Osteocyte (in vitro differentiated cells): Measurements from ENCODE around the gene ANAPC10. TPM values are rescaled to one million over a fixed set of nuclear protein-coding genes. Genes with fewer than 3 reads are reported as not detected.

Experiments used
- DNase-seq: peaks from one replicate; pipeline ENCODE4 v3.0.0; 2021; ENCODE audit warnings: mixed read lengths; ENCODE audit not compliant: unreplicated experiment; ENCODE audit errors: extremely low spot score
- H3K27ac Mint-ChIP-seq: one replicate; pipeline ENCODE4 v1.8.0; 2021; ENCODE audit warnings: mild to moderate bottlenecking, mixed read lengths; ENCODE audit not compliant: unreplicated experiment
- H3K27me3 Mint-ChIP-seq: one replicate; pipeline ENCODE4 v1.8.0; 2021; ENCODE audit warnings: mixed read lengths; ENCODE audit not compliant: unreplicated experiment
- H3K36me3 Mint-ChIP-seq: one replicate; pipeline ENCODE4 v1.8.0; 2021; ENCODE audit warnings: mixed read lengths; ENCODE audit not compliant: unreplicated experiment
- H3K4me1 Mint-ChIP-seq: one replicate; pipeline ENCODE4 v1.8.0; 2021; ENCODE audit warnings: mixed read lengths; ENCODE audit not compliant: unreplicated experiment
- H3K4me3 Mint-ChIP-seq: one replicate; pipeline ENCODE4 v1.8.0; 2021; ENCODE audit warnings: mild to moderate bottlenecking, moderate library complexity, mixed read lengths; ENCODE audit not compliant: unreplicated experiment
- H3K9me3 Mint-ChIP-seq: one replicate; pipeline ENCODE4 v1.8.0; 2021; ENCODE audit warnings: mixed read lengths; ENCODE audit not compliant: unreplicated experiment
- CTCF ChIP-seq: fragments of 200-600 bp; sonication (generic); IDR thresholded peaks from 2 replicates; pipeline ENCODE4 v1.5.0; 2021; ENCODE audit warnings: antibody characterized with exemption, mild to moderate bottlenecking, moderate library complexity
- total RNA-seq: library from RNA; stranded (reverse); gene quantifications from 2 replicates; pipeline ENCODE4 v1.2.1, GENCODE V29; 2021

Gene ANAPC10
- total RNA-seq, 1 donor from 2014 or later: 16.8 TPM

GRCh38 chr4:145130130-145130529 is 32.1 kb upstream of the ANAPC10 start:
- no peak for DNase-seq
- Mint-ChIP-seq H3K27me3 (no peaks in the 10 kb centered on the region), H3K9me3 (no peaks in the 10 kb centered on the region), H3K27ac (no peak overlapping the region), H3K4me3 (no peak overlapping the region), H3K4me1 (peaks cover 10% of the 10 kb centered on the region), H3K36me3 (peaks cover 31% of the 10 kb centered on the region)
- TF ChIP-seq CTCF: no peak

DNA sequence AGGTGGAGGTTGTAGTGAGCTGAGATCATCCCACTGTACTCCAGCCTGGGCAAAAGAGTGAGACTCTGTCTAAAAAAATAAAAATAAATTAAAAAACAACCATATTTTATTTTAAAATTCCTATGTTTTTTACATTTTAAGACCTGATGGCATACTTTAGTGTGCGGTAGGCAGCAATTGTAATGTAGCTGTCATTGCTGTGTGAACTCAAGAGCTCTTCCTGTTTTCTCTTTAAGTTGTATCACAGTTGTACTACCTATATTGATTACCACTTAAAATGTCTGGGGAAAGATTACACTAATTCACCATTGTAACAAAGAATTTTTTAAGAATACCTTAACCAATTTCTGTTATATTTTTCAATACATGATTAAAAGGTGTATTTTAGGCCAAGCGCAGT is 27.4 kb upstream of the ANAPC10 start:
- no peak for DNase-seq
- H3K4me3 Mint-ChIP-seq: no peak overlapping the region
- no peak for TF ChIP-seq CTCF
- no peaks in the 10 kb centered on the region for H3K4me1 Mint-ChIP-seq
- H3K36me3 Mint-ChIP-seq: peaks cover 35% of the 10 kb centered on the region
- H3K9me3 Mint-ChIP-seq: no peaks in the 10 kb centered on the region
- H3K27ac Mint-ChIP-seq: no peak overlapping the region
- H3K27me3 Mint-ChIP-seq: no peaks in the 10 kb centered on the region

- TF ChIP-seq CTCF: no peak
- Mint-ChIP-seq H3K9me3 (no peaks in the 10 kb centered on the region), H3K4me1 (no peaks in the 10 kb centered on the region), H3K27me3 (no peaks in the 10 kb centered on the region), H3K36me3 (peaks cover 40% of the 10 kb centered on the region), H3K4me3 (no peak overlapping the region), H3K27ac (no peak overlapping the region)
- no peak for DNase-seq
Measured at GRCh38 chr4:145108128-145108527, 10.1 kb upstream of the ANAPC10 start.

GRCh38 chr4:145107126-145107525 is 9.1 kb upstream of the ANAPC10 start:
- no peak overlapping the region for H3K27ac Mint-ChIP-seq
- H3K9me3 Mint-ChIP-seq: no peaks in the 10 kb centered on the region
- no peak for TF ChIP-seq CTCF
- H3K4me1 Mint-ChIP-seq: no peaks in the 10 kb centered on the region
- H3K4me3 Mint-ChIP-seq: no peak overlapping the region
- H3K36me3 Mint-ChIP-seq: peaks cover 30% of the 10 kb centered on the region
- no peaks in the 10 kb centered on the region for H3K27me3 Mint-ChIP-seq
- DNase-seq: no peak

DNA sequence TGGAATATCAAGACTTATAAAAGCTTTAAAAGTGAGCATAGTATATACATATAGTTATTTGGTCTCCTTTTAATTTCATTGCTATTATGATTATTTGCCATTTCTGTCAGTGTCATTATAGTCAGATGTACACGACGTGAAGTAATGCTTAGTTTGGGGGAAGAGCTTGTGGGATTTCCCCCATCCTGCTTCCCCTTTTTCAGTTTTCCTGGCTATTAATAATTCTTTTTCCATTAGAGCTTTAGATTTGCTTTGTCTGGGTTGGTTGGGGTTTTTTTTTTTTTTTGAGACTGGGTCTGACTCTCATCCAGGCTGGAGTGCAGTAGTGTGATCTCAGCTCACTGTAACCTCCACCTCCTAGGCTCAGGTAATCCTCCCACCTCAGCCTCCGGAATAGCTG is 5.5 kb upstream of the ANAPC10 start:
- H3K27me3 Mint-ChIP-seq: no peaks in the 10 kb centered on the region
- no peak for DNase-seq
- H3K4me1 Mint-ChIP-seq: peaks cover 15% of the 10 kb centered on the region
- H3K27ac Mint-ChIP-seq: no peak overlapping the region
- H3K36me3 Mint-ChIP-seq: peaks cover 11% of the 10 kb centered on the region
- no peaks in the 10 kb centered on the region for H3K9me3 Mint-ChIP-seq
- no peak overlapping the region for H3K4me3 Mint-ChIP-seq
- no peak for TF ChIP-seq CTCF
